Measurements from ENCODE around the gene DNASE2B.
"Not testable (repeated sequence)": the region's sequence is repeated elsewhere in the genome, so short reads cannot be mapped to it uniquely, and the experiment has no call there.

DNA sequence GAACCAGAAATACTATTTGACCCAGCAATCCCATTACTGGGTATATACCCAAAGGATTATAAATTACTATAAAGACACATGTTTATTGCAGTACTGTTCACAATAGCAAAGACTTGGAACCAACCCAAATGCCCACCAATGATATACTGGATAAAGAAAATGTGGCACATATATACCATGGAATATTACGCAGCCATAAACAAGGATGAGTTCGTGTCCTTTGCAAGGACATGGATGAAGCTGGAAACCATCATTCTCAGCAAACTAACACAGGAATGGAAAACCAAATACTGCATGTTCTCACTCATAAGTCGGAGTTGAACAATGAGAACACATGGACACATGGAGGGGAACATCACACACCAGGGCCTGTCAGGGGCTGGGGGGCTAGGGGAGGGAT lies 50.4 kb downstream of the DNASE2B start:
- TF ChIP-seq, protein P1, sequence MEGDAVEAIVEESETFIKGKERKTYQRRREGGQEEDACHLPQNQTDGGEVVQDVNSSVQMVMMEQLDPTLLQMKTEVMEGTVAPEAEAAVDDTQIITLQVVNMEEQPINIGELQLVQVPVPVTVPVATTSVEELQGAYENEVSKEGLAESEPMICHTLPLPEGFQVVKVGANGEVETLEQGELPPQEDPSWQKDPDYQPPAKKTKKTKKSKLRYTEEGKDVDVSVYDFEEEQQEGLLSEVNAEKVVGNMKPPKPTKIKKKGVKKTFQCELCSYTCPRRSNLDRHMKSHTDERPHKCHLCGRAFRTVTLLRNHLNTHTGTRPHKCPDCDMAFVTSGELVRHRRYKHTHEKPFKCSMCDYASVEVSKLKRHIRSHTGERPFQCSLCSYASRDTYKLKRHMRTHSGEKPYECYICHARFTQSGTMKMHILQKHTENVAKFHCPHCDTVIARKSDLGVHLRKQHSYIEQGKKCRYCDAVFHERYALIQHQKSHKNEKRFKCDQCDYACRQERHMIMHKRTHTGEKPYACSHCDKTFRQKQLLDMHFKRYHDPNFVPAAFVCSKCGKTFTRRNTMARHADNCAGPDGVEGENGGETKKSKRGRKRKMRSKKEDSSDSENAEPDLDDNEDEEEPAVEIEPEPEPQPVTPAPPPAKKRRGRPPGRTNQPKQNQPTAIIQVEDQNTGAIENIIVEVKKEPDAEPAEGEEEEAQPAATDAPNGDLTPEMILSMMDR (IDR thresholded peaks at IDR 0.05), result not testable (repeated sequence)
- TF ChIP-seq POLR2A, POLR2AphosphoS5 (IDR thresholded peaks at IDR 0.05): not testable (repeated sequence)

Measured in prostate gland (tissue), 2 donors.